Activated CD8-positive, alpha-beta memory T cell treated with anti-CD3 and anti-CD28 coated beads, Interleukin-2, amount 10 ng/mL, durations not matched to agents 7 days and 5 days (primary cell): ENCODE data around the gene PRKAB1. TPM values are rescaled to one million over a fixed set of nuclear protein-coding genes. Genes with fewer than 3 reads are reported as not detected.

Experiments
- ATAC-seq: fragments of 150-1000 bp; cut with Tn5 transposase; one replicate; pipeline ENCODE4 v1.10.0; 2021; ENCODE audit warnings: moderate library complexity
- CTCF ChIA-PET: fragments of 350-600 bp; sonication (Branson Sonifier 250); formaldehyde crosslinking; loops from one replicate; lab custom pipeline; 2021; ENCODE audit warnings: antibody characterized with exemption; lab: Charles Lee
- DNase-seq: peaks from one replicate; pipeline ENCODE4 v3.0.0-alpha.2; 2020
- H3K27ac Mint-ChIP-seq: one replicate; pipeline ENCODE4 v1.8.0; 2021; ENCODE audit warnings: mild to moderate bottlenecking, mixed read lengths
- H3K27me3 Mint-ChIP-seq: one replicate; pipeline ENCODE4 v1.8.0; 2021; ENCODE audit warnings: mixed read lengths
- H3K36me3 Mint-ChIP-seq: one replicate; pipeline ENCODE4 v1.8.0; 2021; ENCODE audit warnings: mild to moderate bottlenecking, mixed read lengths
- H3K4me1 Mint-ChIP-seq: one replicate; pipeline ENCODE4 v1.8.0; 2021; ENCODE audit warnings: mixed read lengths
- H3K4me3 Mint-ChIP-seq: one replicate; pipeline ENCODE4 v1.8.0; 2021; ENCODE audit warnings: mild to moderate bottlenecking, moderate library complexity, mixed read lengths
- H3K9me3 Mint-ChIP-seq: one replicate; pipeline ENCODE4 v1.8.0; 2022; ENCODE audit warnings: low read depth, mixed read lengths
- total RNA-seq, 2 experiments: library from RNA; stranded (reverse); gene quantifications; one replicate each; pipeline ENCODE4 v1.2.3, GENCODE V29; 2021

PRKAB1 gene
- total RNA-seq, 2 experiments from 2014 or later: 38.2 to 38.7 TPM

- ATAC-seq (no peak), DNase-seq (no peak)
- no peaks in the 10 kb centered on the region for H3K9me3 Mint-ChIP-seq
- H3K4me1 Mint-ChIP-seq: peaks cover 46% of the 10 kb centered on the region
- peak overlapping the region; percentile 94 for H3K27ac Mint-ChIP-seq
- no peaks in the 10 kb centered on the region for H3K27me3 Mint-ChIP-seq
- peaks cover 25% of the 10 kb centered on the region for H3K36me3 Mint-ChIP-seq
- CTCF ChIA-PET: interaction anchor here (0.9 to 1.6 kb wide), 12 partner anchors 8 to 1546 kb away, joined by 3 to 8 read pairs (median 4); no protein-coding TSS in a partner anchor
- H3K4me3 Mint-ChIP-seq: peak overlapping the region; percentile 88
Measured at GRCh38 chr12:119666900-119667576, 895 bp upstream of the PRKAB1 start.

DNA sequence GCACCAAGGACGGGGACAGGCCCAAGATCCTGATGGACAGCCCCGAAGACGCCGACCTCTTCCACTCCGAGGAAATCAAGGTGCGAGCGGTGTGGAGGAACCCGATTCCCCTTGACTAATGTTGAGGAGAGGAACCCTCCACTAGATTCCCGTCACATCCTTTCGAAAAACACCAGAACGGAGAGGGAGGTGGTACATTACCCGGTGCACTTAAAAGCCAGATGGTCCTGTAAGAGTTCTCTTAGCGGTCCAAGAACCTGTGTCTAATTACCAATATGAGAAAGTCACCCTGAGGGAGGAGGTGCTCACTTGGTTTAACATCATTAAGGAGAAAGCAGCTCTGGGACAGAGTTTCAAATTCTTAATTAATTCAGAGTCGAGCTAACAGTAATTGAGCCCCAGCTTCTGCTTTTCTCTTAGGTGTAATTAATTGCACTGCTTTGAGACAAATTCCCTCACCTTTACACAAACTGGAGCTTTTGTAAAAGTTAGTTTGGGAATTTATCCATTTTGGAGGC lies 450 bp downstream of the PRKAB1 start:
- no peaks in the 10 kb centered on the region for H3K27me3 Mint-ChIP-seq
- H3K27ac Mint-ChIP-seq: peak overlapping the region; percentile 94

DNA sequence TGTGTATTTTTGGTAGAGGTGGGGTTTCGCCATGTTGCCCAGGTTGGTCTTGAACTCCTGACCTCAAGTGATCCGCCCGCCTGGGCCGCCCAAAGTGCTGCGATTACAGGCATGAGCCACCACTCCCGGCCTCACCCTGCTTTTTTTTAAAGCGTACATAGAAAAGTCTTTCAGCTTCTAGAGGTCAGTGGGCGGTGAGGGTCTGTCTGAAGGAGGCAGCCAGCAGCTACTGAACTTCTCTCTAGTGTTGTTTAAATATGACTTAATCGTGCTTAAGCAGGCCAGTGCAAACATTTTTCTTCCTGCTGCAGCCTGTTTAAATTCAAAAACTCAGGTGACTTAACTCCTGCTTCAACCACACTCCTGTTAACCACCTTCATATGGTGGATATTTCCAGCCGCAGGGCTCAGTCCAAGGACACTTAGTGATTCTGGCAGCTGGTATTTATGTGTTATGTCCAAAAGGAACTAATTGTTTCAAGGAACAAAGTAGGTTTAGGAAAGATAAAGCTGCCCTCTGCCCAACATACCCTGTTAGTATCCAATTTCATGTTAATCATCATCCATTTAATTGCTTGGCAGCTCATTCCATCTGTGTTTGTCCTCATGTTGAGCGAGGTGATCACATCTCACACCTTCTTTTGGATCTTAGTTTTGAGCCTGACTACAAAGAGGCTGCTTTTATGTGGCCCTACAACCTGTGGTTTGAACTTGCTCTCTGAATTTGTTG lies 2.0 kb downstream of the PRKAB1 start:
- no peak for DNase-seq
- H3K4me1 Mint-ChIP-seq: peaks cover 70% of the 10 kb centered on the region
- peaks cover 51% of the 10 kb centered on the region for H3K36me3 Mint-ChIP-seq
- H3K27ac Mint-ChIP-seq: peak overlapping the region; percentile 80
- CTCF ChIA-PET: interaction anchor here (0.8 kb wide), 1 partner anchor 69 kb away, joined by 3 read pairs; no protein-coding TSS in a partner anchor
- H3K9me3 Mint-ChIP-seq: no peaks in the 10 kb centered on the region
- peak overlapping the region; percentile 66 for H3K4me3 Mint-ChIP-seq
- no peak for ATAC-seq
- no peaks in the 10 kb centered on the region for H3K27me3 Mint-ChIP-seq

More for the DNA sequence above, 450 bp downstream of the PRKAB1 start:
- Mint-ChIP-seq H3K4me3 (peak overlapping the region; percentile 88), H3K4me1 (peaks cover 58% of the 10 kb centered on the region), H3K36me3 (peaks cover 38% of the 10 kb centered on the region), H3K9me3 (no peaks in the 10 kb centered on the region)
- DNase-seq (no peak), ATAC-seq (no peak)
- CTCF ChIA-PET: interaction anchor here (0.6 to 1.6 kb wide), 11 partner anchors 9 to 1547 kb away, joined by 3 to 8 read pairs (median 4); no protein-coding TSS in a partner anchor

GRCh38 chr12:119671070-119671469 lies 3.1 kb downstream of the PRKAB1 start:
- CTCF ChIA-PET: no interaction called here
- no peak overlapping the region for H3K4me3 Mint-ChIP-seq
- H3K27ac Mint-ChIP-seq: no peak overlapping the region

DNA sequence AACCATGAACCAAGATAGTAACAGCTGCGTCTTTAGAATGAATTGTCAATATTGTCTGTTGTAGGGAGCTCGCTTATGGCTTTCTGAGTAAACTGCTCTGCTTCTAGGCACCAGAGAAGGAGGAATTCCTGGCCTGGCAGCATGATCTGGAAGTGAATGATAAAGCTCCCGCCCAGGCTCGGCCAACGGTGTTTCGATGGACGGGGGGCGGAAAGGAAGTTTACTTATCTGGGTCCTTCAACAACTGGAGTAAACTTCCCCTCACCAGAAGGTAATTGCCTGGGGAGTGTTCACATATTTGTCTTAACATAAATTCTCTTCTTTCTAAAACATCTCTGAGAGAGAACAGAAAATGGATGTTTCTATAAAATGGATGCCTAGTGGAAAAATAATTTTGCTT lies 4.3 kb downstream of the PRKAB1 start:
- H3K27ac Mint-ChIP-seq: peak overlapping the region; percentile 31
- CTCF ChIA-PET: interaction anchor here (1.5 kb wide), 1 partner anchor 228 kb away, joined by 3 read pairs; no protein-coding TSS in a partner anchor

More at GRCh38 chr12:119671070-119671469, 3.1 kb downstream of the PRKAB1 start:
- ATAC-seq (no peak), DNase-seq (no peak)
- H3K36me3 Mint-ChIP-seq: peaks cover 62% of the 10 kb centered on the region
- H3K9me3 Mint-ChIP-seq: no peaks in the 10 kb centered on the region
- peaks cover 71% of the 10 kb centered on the region for H3K4me1 Mint-ChIP-seq
- H3K27me3 Mint-ChIP-seq: no peaks in the 10 kb centered on the region

DNA sequence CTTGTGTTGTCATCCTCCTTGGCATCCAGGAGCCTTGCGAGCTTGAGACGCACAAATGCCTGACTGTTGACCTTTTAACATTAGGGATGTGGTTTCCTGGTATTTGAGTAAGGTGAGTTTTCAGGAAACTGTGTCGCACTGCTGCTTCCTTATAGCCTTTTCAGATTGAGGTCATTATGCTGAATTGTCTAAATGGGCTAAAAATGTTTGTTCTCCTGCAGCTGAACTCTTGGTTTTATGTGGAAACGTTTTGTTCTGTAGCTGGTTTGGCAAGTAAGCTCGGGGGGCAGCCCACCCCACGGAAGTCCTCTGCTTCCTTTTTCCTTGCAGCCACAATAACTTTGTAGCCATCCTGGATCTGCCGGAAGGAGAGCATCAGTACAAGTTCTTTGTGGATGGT lies 5.7 kb downstream of the PRKAB1 start:
- Mint-ChIP-seq H3K4me1 (peaks cover 55% of the 10 kb centered on the region), H3K27ac (peak overlapping the region; percentile 88), H3K9me3 (no peaks in the 10 kb centered on the region), H3K27me3 (no peaks in the 10 kb centered on the region), H3K4me3 (peak overlapping the region; percentile 27), H3K36me3 (peaks cover 79% of the 10 kb centered on the region)
- CTCF ChIA-PET: interaction anchor here (0.9 kb wide), 1 partner anchor 9 kb away, joined by 3 read pairs; no protein-coding TSS in a partner anchor
- DNase-seq (no peak), ATAC-seq (peak; percentile 41)

More for the DNA sequence above, 4.3 kb downstream of the PRKAB1 start:
- ATAC-seq: no peak
- DNase-seq: no peak
- no peak overlapping the region for H3K4me3 Mint-ChIP-seq
- H3K27me3 Mint-ChIP-seq: no peaks in the 10 kb centered on the region
- H3K9me3 Mint-ChIP-seq: no peaks in the 10 kb centered on the region
- H3K36me3 Mint-ChIP-seq: peaks cover 73% of the 10 kb centered on the region
- peaks cover 60% of the 10 kb centered on the region for H3K4me1 Mint-ChIP-seq

- Mint-ChIP-seq H3K36me3 (peaks cover 84% of the 10 kb centered on the region), H3K9me3 (no peaks in the 10 kb centered on the region), H3K27me3 (no peaks in the 10 kb centered on the region), H3K4me3 (no peak overlapping the region), H3K27ac (peak overlapping the region; percentile 88), H3K4me1 (peaks cover 53% of the 10 kb centered on the region)
- CTCF ChIA-PET: no interaction called here
- ATAC-seq (no peak), DNase-seq (no peak)
Measured at GRCh38 chr12:119674560-119674959, 6.6 kb downstream of the PRKAB1 start.

DNA sequence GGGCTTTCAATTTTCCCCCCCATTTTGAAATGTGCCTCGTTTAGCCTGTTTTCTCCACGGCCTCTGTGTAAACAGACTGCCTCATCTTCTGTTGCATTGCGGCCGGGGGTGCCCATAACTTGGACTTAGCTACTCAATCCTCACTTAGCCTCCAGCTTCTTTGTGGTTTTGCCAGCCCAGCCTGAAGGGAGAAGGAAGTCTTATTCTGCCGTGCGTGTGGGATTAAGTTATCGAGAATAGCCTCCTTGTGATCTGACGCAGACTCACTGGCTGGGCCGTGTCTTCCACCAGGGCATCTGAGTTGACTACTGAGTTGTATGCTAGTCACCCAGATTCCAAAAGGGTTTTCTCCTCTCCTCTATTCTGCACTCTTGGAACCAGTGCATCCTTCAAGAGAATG lies 8.1 kb downstream of the PRKAB1 start:
- Mint-ChIP-seq H3K9me3 (no peaks in the 10 kb centered on the region), H3K4me1 (peaks cover 39% of the 10 kb centered on the region), H3K27me3 (no peaks in the 10 kb centered on the region), H3K27ac (no peak overlapping the region), H3K36me3 (peaks cover 82% of the 10 kb centered on the region), H3K4me3 (no peak overlapping the region)
- DNase-seq (no peak), ATAC-seq (no peak)
- CTCF ChIA-PET: interaction anchor here (2.4 kb wide), 1 partner anchor 8 kb away, joined by 8 read pairs; the partner anchor contains the start of gene PRKAB1

DNA sequence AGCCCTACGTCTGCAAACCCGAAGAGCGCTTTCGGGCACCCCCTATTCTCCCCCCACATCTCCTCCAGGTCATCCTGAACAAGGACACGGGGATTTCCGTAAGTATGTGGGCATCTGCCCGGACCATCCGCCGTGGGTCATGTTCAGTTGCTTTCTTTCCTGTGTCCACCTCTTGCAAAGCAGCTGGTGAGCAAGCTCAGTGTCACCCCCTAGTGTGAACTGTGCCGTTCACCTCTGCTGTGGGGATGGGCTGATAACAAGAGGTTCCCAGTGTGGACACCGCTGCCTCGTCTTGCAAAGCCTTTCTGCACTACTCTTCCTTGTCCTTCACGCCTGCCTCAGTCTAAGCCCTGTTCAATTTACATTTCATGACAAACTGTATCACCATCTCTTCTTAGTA lies 8.6 kb downstream of the PRKAB1 start:
- H3K36me3 Mint-ChIP-seq: peaks cover 77% of the 10 kb centered on the region
- no peaks in the 10 kb centered on the region for H3K27me3 Mint-ChIP-seq
- CTCF ChIA-PET: interaction anchor here (2.4 kb wide), 1 partner anchor 9 kb away, joined by 8 read pairs; the partner anchor contains the start of gene PRKAB1
- no peak overlapping the region for H3K4me3 Mint-ChIP-seq
- ATAC-seq: no peak
- no peaks in the 10 kb centered on the region for H3K9me3 Mint-ChIP-seq
- H3K27ac Mint-ChIP-seq: no peak overlapping the region
- no peak for DNase-seq
- peaks cover 33% of the 10 kb centered on the region for H3K4me1 Mint-ChIP-seq

GRCh38 chr12:119678459-119678858 lies 10.5 kb downstream of the PRKAB1 start:
- CTCF ChIA-PET: no interaction called here
- no peaks in the 10 kb centered on the region for H3K27me3 Mint-ChIP-seq
- H3K9me3 Mint-ChIP-seq: no peaks in the 10 kb centered on the region
- H3K36me3 Mint-ChIP-seq: peaks cover 62% of the 10 kb centered on the region
- DNase-seq (no peak), ATAC-seq (no peak)
- peaks cover 30% of the 10 kb centered on the region for H3K4me1 Mint-ChIP-seq
- H3K4me3 Mint-ChIP-seq: no peak overlapping the region
- no peak overlapping the region for H3K27ac Mint-ChIP-seq

DNA sequence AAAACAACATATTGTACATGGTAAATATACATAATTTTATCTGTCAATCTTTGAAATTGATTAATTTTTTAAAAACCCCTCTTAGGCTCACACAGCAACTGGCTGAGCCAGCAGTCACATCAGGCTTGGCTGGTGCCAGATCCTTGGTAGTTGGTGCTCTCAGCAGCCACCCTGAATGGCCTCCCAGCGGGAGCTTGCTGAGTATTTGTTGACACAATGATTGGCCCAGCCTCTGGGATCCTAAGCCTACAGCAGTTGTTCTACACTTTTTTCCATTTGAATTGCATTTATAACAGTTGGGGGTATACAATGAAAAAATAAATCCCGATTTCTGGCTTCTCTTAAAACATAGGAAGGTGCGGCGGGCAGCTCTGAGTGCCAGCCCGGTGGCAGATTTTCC lies 11.1 kb downstream of the PRKAB1 start:
- peaks cover 56% of the 10 kb centered on the region for H3K36me3 Mint-ChIP-seq
- H3K27me3 Mint-ChIP-seq: no peaks in the 10 kb centered on the region
- peaks cover 24% of the 10 kb centered on the region for H3K4me1 Mint-ChIP-seq
- H3K27ac Mint-ChIP-seq: no peak overlapping the region
- DNase-seq (no peak), ATAC-seq (no peak)
- CTCF ChIA-PET: no interaction called here
- no peak overlapping the region for H3K4me3 Mint-ChIP-seq
- no peaks in the 10 kb centered on the region for H3K9me3 Mint-ChIP-seq

GRCh38 chr12:119679490-119679889 lies 11.6 kb downstream of the PRKAB1 start:
- peaks cover 52% of the 10 kb centered on the region for H3K36me3 Mint-ChIP-seq
- H3K27ac Mint-ChIP-seq: no peak overlapping the region

GRCh38 chr12:119681111-119681510 lies 13.2 kb downstream of the PRKAB1 start:
- Mint-ChIP-seq H3K36me3 (peaks cover 46% of the 10 kb centered on the region), H3K27ac (no peak overlapping the region), H3K27me3 (no peaks in the 10 kb centered on the region)

More at GRCh38 chr12:119679490-119679889, 11.6 kb downstream of the PRKAB1 start:
- ATAC-seq (no peak), DNase-seq (no peak)
- no peaks in the 10 kb centered on the region for H3K27me3 Mint-ChIP-seq
- no peaks in the 10 kb centered on the region for H3K9me3 Mint-ChIP-seq
- peaks cover 20% of the 10 kb centered on the region for H3K4me1 Mint-ChIP-seq
- no peak overlapping the region for H3K4me3 Mint-ChIP-seq
- CTCF ChIA-PET: no interaction called here

More at GRCh38 chr12:119681111-119681510, 13.2 kb downstream of the PRKAB1 start:
- Mint-ChIP-seq H3K4me1 (peaks cover 18% of the 10 kb centered on the region), H3K9me3 (no peaks in the 10 kb centered on the region), H3K4me3 (no peak overlapping the region)
- ATAC-seq (no peak), DNase-seq (no peak)
- CTCF ChIA-PET: interaction anchor here (1.1 kb wide), 1 partner anchor 13 kb away, joined by 4 read pairs; the partner anchor contains the start of gene PRKAB1
